ENCODE data around the gene PLPPR2.

Gene PLPPR2

GRCh38 chr19:11365557-11366117 lies 10.4 kb downstream of the PLPPR2 start:
- Mint-ChIP-seq H3K9me3 (no peaks in the 10 kb centered on the region), H3K36me3 (ENCODE audit: low read depth) (peaks cover 10% of the 10 kb centered on the region), H3K27me3 (ENCODE audit: low read depth) (peaks cover 5% of the 10 kb centered on the region), H3K4me3 (no peak overlapping the region), H3K4me1 (no peaks in the 10 kb centered on the region), H3K27ac (no peak overlapping the region)
- no peak for TF ChIP-seq CTCF (IDR thresholded peaks at IDR 0.05; ENCODE audit: unreplicated experiment in 3 of 3)

- no peak for TF ChIP-seq CTCF (IDR thresholded peaks at IDR 0.05; ENCODE audit: unreplicated experiment in 3 of 3)
- Mint-ChIP-seq H3K36me3 (ENCODE audit: low read depth) (peaks cover 4% of the 10 kb centered on the region), H3K27me3 (ENCODE audit: low read depth) (no peaks in the 10 kb centered on the region), H3K4me1 (no peaks in the 10 kb centered on the region), H3K9me3 (no peaks in the 10 kb centered on the region), H3K27ac (no peak overlapping the region), H3K4me3 (no peak overlapping the region)
These were observed 12.3 kb downstream of the PLPPR2 start for GRCh38 chr19:11367528-11367927.

GRCh38 chr19:11370744-11371143 lies 15.5 kb downstream of the PLPPR2 start:
- no peak for TF ChIP-seq CTCF (IDR thresholded peaks at IDR 0.05; ENCODE audit: unreplicated experiment in 3 of 3)
- H3K27ac Mint-ChIP-seq: no peak overlapping the region
- no peaks in the 10 kb centered on the region for H3K4me1 Mint-ChIP-seq
- H3K4me3 Mint-ChIP-seq: no peak overlapping the region
- no peaks in the 10 kb centered on the region for H3K36me3 Mint-ChIP-seq (ENCODE audit: low read depth)
- H3K9me3 Mint-ChIP-seq: no peaks in the 10 kb centered on the region
- H3K27me3 Mint-ChIP-seq (ENCODE audit: low read depth): no peaks in the 10 kb centered on the region

GRCh38 chr19:11373166-11373884 lies 18.1 kb downstream of the PLPPR2 start:
- Mint-ChIP-seq H3K36me3 (ENCODE audit: low read depth) (peaks cover 4% of the 10 kb centered on the region), H3K27me3 (ENCODE audit: low read depth) (no peaks in the 10 kb centered on the region), H3K9me3 (no peaks in the 10 kb centered on the region), H3K27ac (peak overlapping the region in 2 of 3 experiments; percentile 17 to 67), H3K4me3 (no peak overlapping the region), H3K4me1 (peaks cover 7% of the 10 kb centered on the region)
- TF ChIP-seq CTCF (IDR thresholded peaks at IDR 0.05; ENCODE audit: unreplicated experiment in 3 of 3): no peak

- no peak for TF ChIP-seq CTCF (IDR thresholded peaks at IDR 0.05; ENCODE audit: unreplicated experiment in 3 of 3)
- H3K4me3 Mint-ChIP-seq: no peak overlapping the region
- no peaks in the 10 kb centered on the region for H3K27me3 Mint-ChIP-seq (ENCODE audit: low read depth)
These were observed 18.7 kb downstream of the PLPPR2 start for GRCh38 chr19:11373885-11374432.

More at GRCh38 chr19:11373885-11374432, 18.7 kb downstream of the PLPPR2 start:
- Mint-ChIP-seq H3K36me3 (ENCODE audit: low read depth) (peaks cover 4% of the 10 kb centered on the region), H3K9me3 (no peaks in the 10 kb centered on the region), H3K27ac (peak overlapping the region in 1 of 3 experiments; percentile 67), H3K4me1 (peaks cover 7% of the 10 kb centered on the region)

Data from nephron (organoid).